ENCODE measurements around the gene REV1.

GRCh38 chr2:99430614-99431291, 59.1 kb downstream of the REV1 start:
- TF ChIP-seq CTCF (tag by site-specific recombination; IDR thresholded peaks at IDR 0.05) (no peak), ZNF114 (tag by site-specific recombination; IDR thresholded peaks at IDR 0.05) (no peak), SP3 (tag by site-specific recombination; IDR thresholded peaks at IDR 0.05) (no peak), ZNF621 (tag by site-specific recombination; IDR thresholded peaks at IDR 0.05) (no peak), ZBTB1 (tag by site-specific recombination; IDR thresholded peaks at IDR 0.05) (no peak), ZNF274 (IDR thresholded peaks at IDR 0.05; ENCODE audit: low read length) (no peak), ZNF274 (tag by site-specific recombination; IDR thresholded peaks at IDR 0.05; ENCODE audit: borderline replicate concordance) (no peak), ZNF221 (tag by site-specific recombination; IDR thresholded peaks at IDR 0.05; ENCODE audit: borderline replicate concordance) (no peak)
